ENCODE data around the gene PCED1B. TPM values are rescaled to one million over a fixed set of nuclear protein-coding genes. Genes with fewer than 3 reads are reported as not detected.

The PCED1B gene
- total and polyA plus RNA-seq, 2 experiments from 2014 or later, result 5.1 to 6.6 TPM

- H3K27me3 Mint-ChIP-seq (ENCODE audit: insufficient read depth, low read depth, poor library complexity), result no peaks in the 10 kb centered on the region
- Histone ChIP-seq H3K27ac (ENCODE audit: low read depth) (no peak overlapping the region), H3K4me1 (ENCODE audit: insufficient read depth) (no peaks in the 10 kb centered on the region), H4K20me1 (replicated peaks; ENCODE audit: insufficient read depth) (no peaks in the 10 kb centered on the region), H3K9me2 (ENCODE audit: insufficient read depth) (0 out of 2 replicates have a peak, but pooled peaks cover 3% of the 10 kb centered on the region), H3F3A (replicated peaks; ENCODE audit: low read depth) (no peaks in the 10 kb centered on the region), H3K4me2 (no peak overlapping the region), H3K4me3 (no peak overlapping the region), H2AFZ (no peak overlapping the region), H3K27me3 (ENCODE audit: insufficient read depth) (no peaks in the 10 kb centered on the region), H3K79me2 (replicated peaks; ENCODE audit: insufficient read depth) (no peaks in the 10 kb centered on the region), H3K36me3 (ENCODE audit: insufficient read depth) (no peaks in the 10 kb centered on the region)
- no peak overlapping the region; the same call in 2 of the 3 replicates for H3K4me3 Mint-ChIP-seq
- no peaks in the 10 kb centered on the region for H3K9me3 Mint-ChIP-seq
- no peak for DNase-seq (ENCODE audit: low spot score)
- no peak overlapping the region for H3K27ac Mint-ChIP-seq
- H3K4me1 Mint-ChIP-seq, result no peaks in the 10 kb centered on the region
- ATAC-seq, result no peak
- TF ChIP-seq STAT1 (IDR thresholded peaks at IDR 0.05; ENCODE audit: unreplicated experiment) (no peak), ZNF114 (CRISPR knock-in tag; IDR thresholded peaks at IDR 0.05) (no peak), ZNF331 (CRISPR knock-in tag; IDR thresholded peaks at IDR 0.05; ENCODE audit: low read depth) (no peak), EZH2phosphoT487 (IDR thresholded peaks at IDR 0.05; ENCODE audit: unreplicated experiment) (no peak), CREB1 (CRISPR knock-in tag; IDR thresholded peaks at IDR 0.05; ENCODE audit: low read depth) (no peak), EZH2 (IDR thresholded peaks at IDR 0.05; ENCODE audit: low read depth, unreplicated experiment) (no peak), ZNF462 (CRISPR knock-in tag; IDR thresholded peaks at IDR 0.05) (no peak), POLR2AphosphoS5 (IDR thresholded peaks at IDR 0.05; ENCODE audit: low read depth) (no peak), REST (IDR thresholded peaks at IDR 0.05; ENCODE audit: unreplicated experiment) (no peak), JUNB (IDR thresholded peaks at IDR 0.05; ENCODE audit: unreplicated experiment) (no peak), NANOG (IDR thresholded peaks at IDR 0.05; ENCODE audit: borderline replicate concordance) (no peak)
- TF ChIP-seq, protein P1, sequence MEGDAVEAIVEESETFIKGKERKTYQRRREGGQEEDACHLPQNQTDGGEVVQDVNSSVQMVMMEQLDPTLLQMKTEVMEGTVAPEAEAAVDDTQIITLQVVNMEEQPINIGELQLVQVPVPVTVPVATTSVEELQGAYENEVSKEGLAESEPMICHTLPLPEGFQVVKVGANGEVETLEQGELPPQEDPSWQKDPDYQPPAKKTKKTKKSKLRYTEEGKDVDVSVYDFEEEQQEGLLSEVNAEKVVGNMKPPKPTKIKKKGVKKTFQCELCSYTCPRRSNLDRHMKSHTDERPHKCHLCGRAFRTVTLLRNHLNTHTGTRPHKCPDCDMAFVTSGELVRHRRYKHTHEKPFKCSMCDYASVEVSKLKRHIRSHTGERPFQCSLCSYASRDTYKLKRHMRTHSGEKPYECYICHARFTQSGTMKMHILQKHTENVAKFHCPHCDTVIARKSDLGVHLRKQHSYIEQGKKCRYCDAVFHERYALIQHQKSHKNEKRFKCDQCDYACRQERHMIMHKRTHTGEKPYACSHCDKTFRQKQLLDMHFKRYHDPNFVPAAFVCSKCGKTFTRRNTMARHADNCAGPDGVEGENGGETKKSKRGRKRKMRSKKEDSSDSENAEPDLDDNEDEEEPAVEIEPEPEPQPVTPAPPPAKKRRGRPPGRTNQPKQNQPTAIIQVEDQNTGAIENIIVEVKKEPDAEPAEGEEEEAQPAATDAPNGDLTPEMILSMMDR (conservative IDR thresholded peaks at IDR 0.05; ENCODE audit: low read depth in 2 of 2), result no peak
- TF ChIP-seq, protein P2, sequence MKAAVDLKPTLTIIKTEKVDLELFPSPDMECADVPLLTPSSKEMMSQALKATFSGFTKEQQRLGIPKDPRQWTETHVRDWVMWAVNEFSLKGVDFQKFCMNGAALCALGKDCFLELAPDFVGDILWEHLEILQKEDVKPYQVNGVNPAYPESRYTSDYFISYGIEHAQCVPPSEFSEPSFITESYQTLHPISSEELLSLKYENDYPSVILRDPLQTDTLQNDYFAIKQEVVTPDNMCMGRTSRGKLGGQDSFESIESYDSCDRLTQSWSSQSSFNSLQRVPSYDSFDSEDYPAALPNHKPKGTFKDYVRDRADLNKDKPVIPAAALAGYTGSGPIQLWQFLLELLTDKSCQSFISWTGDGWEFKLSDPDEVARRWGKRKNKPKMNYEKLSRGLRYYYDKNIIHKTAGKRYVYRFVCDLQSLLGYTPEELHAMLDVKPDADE (IDR thresholded peaks at IDR 0.05), result no peak
- H3K36me3 Mint-ChIP-seq (ENCODE audit: low read depth), result no peaks in the 10 kb centered on the region
Observed at GRCh38 chr12:47264951-47265350, 185.5 kb downstream of the PCED1B start.

Data from GM23338 (cell line).